ENCODE measurements around the gene NHLRC4.
A peak's percentile ranks its signal among the peaks of the same experiment; 100 is the strongest.

DNA sequence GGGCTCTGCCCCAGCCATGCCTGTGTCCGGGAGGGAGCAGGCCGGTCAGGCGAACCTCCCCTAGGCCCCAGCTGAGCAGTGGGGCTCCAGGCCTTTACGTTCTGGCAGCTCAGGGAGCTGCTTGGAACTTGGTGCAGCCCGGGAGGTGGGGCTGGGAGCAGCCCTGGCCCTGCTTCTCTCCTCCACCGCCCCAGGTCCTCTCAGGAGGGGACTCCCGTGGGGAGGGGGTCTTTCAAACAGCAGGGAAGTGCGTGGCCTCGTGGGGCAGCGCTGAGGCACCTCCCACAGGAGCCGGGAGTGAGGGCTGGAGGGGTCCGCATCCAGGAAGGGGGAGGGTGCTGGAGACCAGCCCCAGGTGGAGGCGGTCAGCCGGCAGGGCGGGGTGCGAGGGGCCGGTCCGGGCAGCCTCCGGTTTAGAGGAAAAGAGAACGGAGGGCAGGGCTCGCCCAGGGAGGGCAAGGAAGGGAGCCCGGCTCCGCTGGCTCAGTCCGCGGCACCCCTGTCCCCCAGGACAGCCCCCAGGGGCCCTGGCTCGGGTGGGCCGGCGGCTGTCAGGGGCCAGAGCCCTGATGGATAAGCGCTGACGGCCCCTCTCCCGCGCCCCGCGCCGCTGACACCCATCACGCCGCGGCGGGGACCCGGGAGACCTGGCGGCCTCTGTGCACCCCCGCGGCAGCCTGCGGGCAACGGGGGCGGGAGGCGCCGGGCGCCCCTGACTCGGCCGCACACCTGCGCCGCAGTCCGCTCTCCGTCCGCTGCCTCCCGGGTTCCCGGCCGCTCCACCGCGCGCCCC, 7.2 kb upstream of the NHLRC4 start:
- TF ChIP-seq, protein P1, sequence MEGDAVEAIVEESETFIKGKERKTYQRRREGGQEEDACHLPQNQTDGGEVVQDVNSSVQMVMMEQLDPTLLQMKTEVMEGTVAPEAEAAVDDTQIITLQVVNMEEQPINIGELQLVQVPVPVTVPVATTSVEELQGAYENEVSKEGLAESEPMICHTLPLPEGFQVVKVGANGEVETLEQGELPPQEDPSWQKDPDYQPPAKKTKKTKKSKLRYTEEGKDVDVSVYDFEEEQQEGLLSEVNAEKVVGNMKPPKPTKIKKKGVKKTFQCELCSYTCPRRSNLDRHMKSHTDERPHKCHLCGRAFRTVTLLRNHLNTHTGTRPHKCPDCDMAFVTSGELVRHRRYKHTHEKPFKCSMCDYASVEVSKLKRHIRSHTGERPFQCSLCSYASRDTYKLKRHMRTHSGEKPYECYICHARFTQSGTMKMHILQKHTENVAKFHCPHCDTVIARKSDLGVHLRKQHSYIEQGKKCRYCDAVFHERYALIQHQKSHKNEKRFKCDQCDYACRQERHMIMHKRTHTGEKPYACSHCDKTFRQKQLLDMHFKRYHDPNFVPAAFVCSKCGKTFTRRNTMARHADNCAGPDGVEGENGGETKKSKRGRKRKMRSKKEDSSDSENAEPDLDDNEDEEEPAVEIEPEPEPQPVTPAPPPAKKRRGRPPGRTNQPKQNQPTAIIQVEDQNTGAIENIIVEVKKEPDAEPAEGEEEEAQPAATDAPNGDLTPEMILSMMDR (optimal IDR thresholded peaks at IDR 0.05 in 1 of 3, IDR thresholded peaks at IDR 0.05 in 1 of 3, conservative IDR thresholded peaks at IDR 0.05 in 1 of 3; ENCODE audit: extremely low read depth in 1 of 3, insufficient read depth in 2 of 3, low read length in 3 of 3): no peak
- TF ChIP-seq EZH2 (IDR thresholded peaks at IDR 0.05; ENCODE audit: low read length): peak; percentile 99
